ENCODE measurements around the gene TMEM254. TPM values are rescaled to one million over a fixed set of nuclear protein-coding genes. Genes with fewer than 3 reads are reported as not detected.
A peak's percentile ranks its signal among the peaks of the same experiment; 100 is the strongest.
"Not testable (repeated sequence)": the region's sequence is repeated elsewhere in the genome, so short reads cannot be mapped to it uniquely, and the experiment has no call there.

Gene TMEM254
- total and polyA plus RNA-seq, 10 donors, result 6.9 to 14.8 (median 10.7) TPM

- Histone ChIP-seq H3K27me3 (replicated peaks in 1 of 7) (peaks cover 0 to 61% (median 15%) of the 10 kb centered on the region in 7 donors), H3K4me3 (peak overlapping the region in 1 of 8 donors; percentile 42), H3K9me3 (no peaks in the 10 kb centered on the region), H3K36me3 (no peaks in the 10 kb centered on the region), H3K4me1 (peaks cover 0 to 19% (median 11%) of the 10 kb centered on the region in 6 donors), H3K27ac (peak overlapping the region in 2 of 8 donors; percentile 18 to 50)
- no peak for DNase-seq
- no peak for TF ChIP-seq POLR2AphosphoS5 (IDR thresholded peaks at IDR 0.05)
- TF ChIP-seq CTCF (IDR thresholded peaks at IDR 0.05 in 8 of 11, conservative IDR thresholded peaks at IDR 0.05 in 3 of 11), result no peak
- TF ChIP-seq POLR2A (IDR thresholded peaks at IDR 0.05), result no peak
- WGBS, 5 donors, result 42 to 62% (median 45%) methylated on average over 6 of the region's 6 CpGs
- intact Hi-C loops (cut with DNase I; ENCODE audit: low total_unique reads), result no loop called here
Measured at GRCh38 chr10:80133206-80133605, 54.7 kb downstream of the TMEM254 start.

GRCh38 chr10:80133687-80134086 lies 55.2 kb downstream of the TMEM254 start:
- 89 to 96% (median 90%) methylated on average over 9 of the region's 9 CpGs for WGBS, 5 donors
- DNase-seq; intact Hi-C loops (cut with DNase I; ENCODE audit: low total_unique reads); H3K9me3 ChIP-seq; H3K27ac ChIP-seq; H3K4me3 ChIP-seq; H3K36me3 ChIP-seq: not testable (repeated sequence)
- Histone ChIP-seq H3K4me1 (peaks cover 0 to 19% (median 11%) of the 10 kb centered on the region in 6 donors), H3K27me3 (replicated peaks in 1 of 7) (peaks cover 0 to 61% (median 15%) of the 10 kb centered on the region in 7 donors)

- no peak for DNase-seq
- TF ChIP-seq POLR2A (IDR thresholded peaks at IDR 0.05) (no peak), POLR2AphosphoS5 (IDR thresholded peaks at IDR 0.05) (peak in 1 of 3 donors; percentile 20)
- 52 to 72% (median 63%) methylated on average over 2 to 8 of the region's 8 CpGs for WGBS, 5 donors
- peaks cover 0 to 19% (median 11%) of the 10 kb centered on the region in 6 donors for H3K4me1 ChIP-seq
- intact Hi-C loops (cut with DNase I; ENCODE audit: low total_unique reads), result no loop called here
- H3K27ac ChIP-seq, result no peak overlapping the region
- no peaks in the 10 kb centered on the region for H3K9me3 ChIP-seq
- no peak overlapping the region for H3K4me3 ChIP-seq
- H3K36me3 ChIP-seq, result no peaks in the 10 kb centered on the region
- H3K27me3 ChIP-seq (replicated peaks in 1 of 7), result peaks cover 0 to 75% (median 15%) of the 10 kb centered on the region in 7 donors
Measured at GRCh38 chr10:80136134-80136571, 57.7 kb downstream of the TMEM254 start.

DNA sequence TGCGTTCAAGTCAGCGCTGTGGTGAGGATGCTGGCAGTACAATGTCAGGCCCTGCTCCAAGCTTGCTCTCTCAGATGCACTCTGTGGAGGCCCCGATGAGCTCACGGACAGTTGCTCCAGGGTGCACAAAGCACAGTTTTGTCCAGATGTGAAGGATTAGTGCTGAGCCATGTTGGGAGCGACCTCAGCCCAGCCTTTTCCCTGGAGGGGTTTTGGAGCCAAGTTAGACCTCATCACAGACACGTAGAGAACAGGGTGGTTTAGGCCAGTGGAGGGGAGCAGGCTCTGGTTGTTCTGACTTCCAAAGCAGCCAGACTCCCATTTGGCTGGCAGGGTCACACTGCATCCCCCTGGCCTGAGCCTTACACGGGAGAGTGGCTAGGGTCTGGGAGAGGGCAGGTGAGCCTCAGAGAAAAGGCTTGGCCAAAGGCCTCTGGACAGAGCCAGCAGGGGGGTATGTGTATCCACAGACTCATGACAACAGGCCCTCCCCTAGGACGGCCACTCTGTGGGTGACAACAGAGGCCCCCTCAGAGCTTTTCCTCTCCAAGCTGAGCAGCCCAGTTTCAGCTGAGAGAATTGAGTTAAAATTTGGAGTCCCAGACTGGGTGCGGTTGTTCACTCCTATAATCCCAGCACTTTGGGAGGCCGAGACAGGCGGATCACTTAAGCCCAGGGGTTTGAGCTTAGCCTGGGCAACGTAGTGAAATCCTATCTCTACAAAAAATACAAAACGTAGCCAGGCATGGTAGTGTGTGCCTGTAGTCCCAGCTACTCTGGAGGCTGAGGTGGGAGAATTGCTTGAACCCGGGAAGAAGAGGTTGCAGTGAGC lies 58.8 kb downstream of the TMEM254 start:
- intact Hi-C loops (cut with DNase I; ENCODE audit: low total_unique reads), result no loop called here
- Histone ChIP-seq H3K9me3 (no peaks in the 10 kb centered on the region), H3K4me1 (peaks cover 0 to 18% (median 10%) of the 10 kb centered on the region in 6 donors), H3K36me3 (no peaks in the 10 kb centered on the region), H3K27me3 (replicated peaks in 1 of 7) (peaks cover 0 to 75% (median 12%) of the 10 kb centered on the region in 7 donors), H3K27ac (no peak overlapping the region), H3K4me3 (no peak overlapping the region)
- no peak for TF ChIP-seq POLR2AphosphoS5 (IDR thresholded peaks at IDR 0.05)
- no peak for TF ChIP-seq CTCF (IDR thresholded peaks at IDR 0.05 in 8 of 11, conservative IDR thresholded peaks at IDR 0.05 in 3 of 11)
- no peak for TF ChIP-seq POLR2A (IDR thresholded peaks at IDR 0.05)
- no peak for DNase-seq
- WGBS, 5 donors, result 83 to 89% (median 85%) methylated on average over 6 to 14 of the region's 14 CpGs

GRCh38 chr10:80137920-80138319 lies 59.5 kb downstream of the TMEM254 start:
- Histone ChIP-seq H3K9me3 (no peaks in the 10 kb centered on the region), H3K4me1 (peaks cover 0 to 11% (median 3%) of the 10 kb centered on the region in 6 donors), H3K27me3 (replicated peaks in 1 of 7) (peaks cover 0 to 68% (median 6%) of the 10 kb centered on the region in 7 donors), H3K36me3 (no peaks in the 10 kb centered on the region), H3K4me3 (no peak overlapping the region), H3K27ac (no peak overlapping the region)
- 74 to 83% (median 77%) methylated on average over 4 of the region's 4 CpGs for WGBS, 5 donors
- TF ChIP-seq POLR2AphosphoS5 (IDR thresholded peaks at IDR 0.05) (no peak), POLR2A (IDR thresholded peaks at IDR 0.05) (no peak), CTCF (IDR thresholded peaks at IDR 0.05 in 8 of 11, conservative IDR thresholded peaks at IDR 0.05 in 3 of 11) (no peak)
- DNase-seq, result no peak
- intact Hi-C loops (cut with DNase I; ENCODE audit: low total_unique reads), result no loop called here
